Measurements from ENCODE around the gene INPP5K. TPM values are rescaled to one million over a fixed set of nuclear protein-coding genes. Genes with fewer than 3 reads are reported as not detected.

INPP5K gene
- total RNA-seq (2021) (41.9 and 42.9 TPM in 2 replicates), Bru-seq, nascent RNA (percentile 56 among the genes with signal in this experiment), BruChase-seq, experiment 1, labeled RNA remaining after a 2-hour chase (percentile 54 among the genes with signal in this experiment), BruChase-seq, experiment 2, labeled RNA remaining after a 6-hour chase (percentile 72 among the genes with signal in this experiment)
- long read RNA-seq, transcript INPP5K-201 (13 exons, 2,880 nt), result minor isoform, 7 of 90 reads
- long read RNA-seq, transcript INPP5K-204 (12 exons, 2,988 nt), result major isoform, 63 of 90 reads
- long read RNA-seq, partial matches to known transcripts, result 7 of 90 reads
- long read RNA-seq, other reads (novel, unspliced or antisense), result 13 of 90 reads

GRCh38 chr17:1516388-1517161, at the start of gene INPP5K:
Gene INPP5K, minus strand, starts transcription at chr17:1516612. Its CDS starts 113 bp downstream, at chr17:1516499.
- CTCF ChIA-PET, result interaction anchor here (0.6 to 3.2 kb wide), 5 partner anchors 61 to 282 kb away, joined by 3 to 32 read pairs (median 4); partner anchors contain the start of gene CRK

GRCh38 chr17:1565877-1566276, 49.5 kb upstream of the INPP5K start:
- Histone ChIP-seq H3K27ac (no peak overlapping the region), H2AFZ (no peak overlapping the region), H3K4me2 (no peak overlapping the region), H4K20me1 (ENCODE audit: insufficient read depth) (peaks cover 9% of the 10 kb centered on the region), H3F3A (ENCODE audit: insufficient read depth, low read depth) (peaks cover 18% of the 10 kb centered on the region; the same call in 1 of the 2 replicates), H3K9me2 (ENCODE audit: insufficient read depth) (no peaks in the 10 kb centered on the region), H3K27me3 (ENCODE audit: insufficient read depth, low read depth) (no peaks in the 10 kb centered on the region), H3K9me3 (ENCODE audit: insufficient read depth, low read depth) (no peaks in the 10 kb centered on the region), H3K4me3 (no peak overlapping the region), H3K36me3 (ENCODE audit: low read depth) (no peaks in the 10 kb centered on the region), H3K79me2 (ENCODE audit: low read depth) (peaks cover 12% of the 10 kb centered on the region), H3K4me1 (replicated peaks; ENCODE audit: insufficient read depth) (peaks cover 22% of the 10 kb centered on the region)
- ChIA-PET CTCF (interaction anchor here (0.6 kb wide), 1 partner anchor 357 kb away, joined by 3 read pairs; no protein-coding TSS in a partner anchor), POLR2A (ENCODE audit: unreplicated experiment) (no interaction called here)
- TF ChIP-seq EZH2 (IDR thresholded peaks at IDR 0.05; ENCODE audit: low read depth), result no peak
- TF ChIP-seq CTCF (conservative IDR thresholded peaks at IDR 0.05), result no peak
- BruUV-seq (replicated peaks), result no TSS peak
- intact Hi-C loops (cut with micrococcal nuclease; ENCODE audit: unreplicated experiment), result no loop called here
- no peak for DNase-seq

More at GRCh38 chr17:1516388-1517161, at the start of gene INPP5K:
- Histone ChIP-seq H3K27ac (peak within 1 kb of the TSS; percentile 63), H3F3A (ENCODE audit: insufficient read depth, low read depth) (peaks cover 43% of the 10 kb centered on the region), H3K4me2 (peak within 1 kb of the TSS; percentile 95), H3K4me3 (peak within 1 kb of the TSS; percentile 72), H3K27me3 (ENCODE audit: insufficient read depth, low read depth) (no peaks in the 10 kb centered on the region), H3K9me2 (ENCODE audit: insufficient read depth) (no peaks in the 10 kb centered on the region), H2AFZ (peak within 1 kb of the TSS; percentile 79), H3K9me3 (ENCODE audit: insufficient read depth, low read depth) (no peaks in the 10 kb centered on the region), H3K36me3 (ENCODE audit: low read depth) (no peaks in the 10 kb centered on the region; the same call in 1 of the 2 replicates), H3K4me1 (replicated peaks; ENCODE audit: insufficient read depth) (peaks cover 13% of the 10 kb centered on the region), H3K79me2 (ENCODE audit: low read depth) (peaks cover 32% of the 10 kb centered on the region), H4K20me1 (ENCODE audit: insufficient read depth) (0 out of 2 replicates have a peak, but pooled peaks cover 8% of the 10 kb centered on the region)
- intact Hi-C loops (cut with micrococcal nuclease; ENCODE audit: unreplicated experiment), result loop anchor here (1.0 to 5.0 kb wide), 4 partner anchors 28 to 259 kb away; partner anchors contain the start of gene CRK
- TF ChIP-seq EZH2 (IDR thresholded peaks at IDR 0.05; ENCODE audit: low read depth), result no peak
- TF ChIP-seq CTCF (conservative IDR thresholded peaks at IDR 0.05), result no peak
- peak; percentile 92 to 99 for DNase-seq
- POLR2A ChIA-PET (ENCODE audit: unreplicated experiment), result interaction anchor here (0.6 to 1.1 kb wide), 7 partner anchors 18 to 376 kb away, joined by 3 to 16 read pairs (median 4); no protein-coding TSS in a partner anchor
- BruUV-seq (replicated peaks), result no TSS peak

Measured in PC-9 (cell line).